GM20431 (cell line): ENCODE measurements around the gene PLA2G2D.

Source experiments
- in situ Hi-C: fragments of 300-500 bp; cut with MseI, MboI; formaldehyde crosslinking; loops from one replicate; pipeline ENCODE4 v1.15.0; 2020; ENCODE audit warnings: low sequenced_read_pairs; ENCODE audit not compliant: unreplicated experiment

PLA2G2D gene

DNA sequence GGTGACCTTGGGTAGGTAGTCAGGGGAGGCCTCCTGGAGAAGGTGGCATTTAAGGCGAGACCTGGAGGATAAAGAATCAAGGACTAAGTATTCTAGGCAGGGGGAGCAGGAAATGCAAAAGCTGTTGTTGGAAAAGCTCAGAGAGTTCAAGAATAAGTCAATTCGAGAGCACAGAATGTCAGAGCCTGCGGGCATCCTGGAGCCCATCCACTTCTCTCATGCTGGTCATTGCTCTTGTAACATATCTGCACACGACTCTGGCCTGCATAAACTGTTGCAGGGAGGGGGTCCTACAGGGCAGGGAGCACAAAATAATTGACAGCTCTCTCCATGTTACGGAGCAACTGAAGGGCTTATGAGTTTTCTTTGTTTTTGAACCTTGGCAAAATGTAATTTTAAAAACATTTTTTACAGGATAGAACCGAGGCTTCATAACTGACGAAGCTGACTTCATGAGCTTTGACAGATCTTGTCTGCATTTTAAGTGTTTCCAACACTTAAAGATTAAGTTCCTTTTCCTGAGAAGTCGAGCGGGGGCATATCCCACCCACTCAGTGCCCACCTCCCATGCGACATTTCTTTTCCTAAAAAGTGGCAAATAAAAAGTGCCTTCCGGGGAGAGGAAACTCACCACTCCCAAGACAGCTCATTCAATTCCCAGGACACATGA lies 45.1 kb downstream of the PLA2G2D start:
- in situ Hi-C loops = no loop called here

DNA sequence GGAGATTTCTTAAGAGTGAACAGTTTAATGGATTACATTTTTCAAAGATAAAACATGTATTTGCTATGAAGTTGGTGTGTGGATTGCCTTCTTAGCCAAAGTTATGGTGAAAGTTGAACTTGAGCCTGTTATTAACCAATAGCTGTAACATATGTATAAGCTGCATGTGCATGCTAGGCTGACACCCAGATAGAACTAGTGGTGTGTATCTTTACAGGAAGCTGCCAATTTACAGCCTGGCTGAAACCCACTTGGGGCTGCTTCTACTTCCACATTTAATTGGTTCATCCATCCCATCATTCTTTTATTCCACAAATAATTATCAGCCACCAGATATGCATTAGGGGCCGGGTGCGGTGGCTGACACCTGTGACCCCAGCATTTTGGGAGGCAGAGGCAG lies 46.1 kb downstream of the PLA2G2D start:
- in situ Hi-C loops = no loop called here

DNA sequence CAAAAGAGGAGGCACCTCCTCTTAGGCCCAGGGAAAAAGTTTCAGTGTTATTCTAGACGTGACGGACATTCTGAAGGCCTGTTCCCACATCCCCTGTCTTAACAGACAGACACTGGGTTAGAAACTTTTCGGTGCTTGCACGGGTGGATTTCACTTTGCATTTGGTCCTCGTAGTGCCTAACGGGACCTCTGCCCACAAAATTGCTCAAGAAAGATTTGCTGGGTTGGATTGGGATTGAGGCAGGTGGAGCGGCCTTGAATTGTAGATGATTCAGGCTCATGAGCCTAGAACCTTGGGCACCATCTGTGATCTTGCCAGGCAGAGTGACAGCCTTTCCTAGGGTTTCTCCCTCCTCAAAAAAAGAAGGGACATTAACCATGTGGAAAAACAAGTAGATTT lies 46.6 kb downstream of the PLA2G2D start:
- in situ Hi-C loops = no loop called here

DNA sequence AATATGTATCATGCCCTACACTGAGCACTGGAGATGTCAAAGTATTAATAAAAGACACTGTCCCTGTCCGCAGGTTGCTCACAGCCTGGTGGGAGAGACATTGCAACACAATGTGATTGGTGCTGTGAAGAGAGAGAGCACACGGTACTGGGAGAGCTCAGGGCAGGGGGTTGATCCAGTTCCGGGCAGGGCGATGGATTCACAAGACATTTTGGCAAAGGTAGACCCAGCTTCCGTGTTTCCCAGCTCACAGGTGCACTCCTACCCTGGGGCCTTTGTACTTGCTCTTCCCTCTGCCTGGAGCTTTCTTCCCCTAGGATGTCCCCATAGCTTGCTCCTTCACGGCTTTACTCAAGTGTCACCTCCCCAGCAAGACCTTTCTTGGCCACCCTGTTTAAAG lies 47.9 kb downstream of the PLA2G2D start:
- in situ Hi-C loops = no loop called here

DNA sequence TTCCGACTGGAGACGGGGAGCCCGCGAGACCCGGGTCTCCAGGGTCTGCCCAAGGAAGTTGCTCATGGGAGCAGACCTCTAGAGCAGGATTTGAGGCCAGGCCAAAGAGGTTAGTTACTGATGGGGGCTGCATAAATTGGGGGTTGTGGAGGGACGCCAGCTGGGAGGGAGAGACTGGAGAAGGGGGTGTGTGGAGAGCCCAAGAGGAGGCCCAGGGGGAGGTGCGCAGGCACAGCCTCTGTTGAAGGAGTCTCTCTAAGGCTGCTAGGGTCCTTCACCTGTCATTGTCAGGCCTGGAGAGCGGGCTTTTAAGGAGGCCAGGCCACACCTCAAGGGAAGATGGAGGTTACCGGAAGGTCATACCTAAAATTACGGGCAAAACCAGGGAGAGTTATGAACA lies 49.0 kb downstream of the PLA2G2D start:
- in situ Hi-C loops = no loop called here

DNA sequence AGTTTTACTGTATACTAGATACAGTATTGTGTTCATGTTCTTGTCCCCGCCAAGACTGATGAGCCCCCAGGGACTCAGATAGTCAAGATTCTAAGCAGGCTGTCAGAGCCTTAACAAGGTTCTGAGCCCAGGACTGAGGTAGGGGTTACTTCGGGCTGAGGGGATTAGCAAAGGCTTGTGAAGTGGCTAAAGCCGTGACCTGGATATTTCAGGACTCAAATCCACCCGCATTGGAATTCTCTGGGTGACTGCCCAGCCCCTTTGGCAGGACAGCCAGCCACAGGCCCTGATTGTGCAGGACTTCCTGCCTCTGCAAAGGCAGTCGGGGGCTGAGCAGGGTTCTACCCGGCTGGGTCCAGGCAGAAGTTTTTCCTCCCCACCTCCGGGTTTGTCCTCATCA lies 49.5 kb downstream of the PLA2G2D start, which contains the start of gene PLA2G5:
Gene PLA2G5 (plus strand): TSS at position 321 of the 400 bp plus-strand sequence. CDS start 14,637 bp downstream, outside the sequence.
- in situ Hi-C loops = no loop called here

DNA sequence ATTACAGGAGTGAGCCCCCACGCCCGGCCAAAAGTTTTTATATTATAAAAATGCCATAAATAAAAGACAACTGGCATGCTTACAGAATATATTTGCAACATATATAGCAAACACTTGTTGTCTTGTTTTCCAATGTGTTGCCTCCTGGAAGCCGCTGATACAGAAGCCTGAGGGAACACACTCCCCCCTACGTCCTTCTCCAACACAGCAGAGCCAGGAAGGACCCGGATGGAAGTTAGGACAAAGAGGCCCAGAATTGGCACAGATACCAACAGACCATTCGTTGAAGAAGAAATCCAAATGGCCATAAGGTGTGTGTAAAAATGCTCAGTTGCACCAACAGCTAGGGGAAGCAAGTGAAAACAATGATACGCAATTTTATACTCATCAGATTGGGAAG lies 50.6 kb downstream of the PLA2G2D start:
- in situ Hi-C loops = no loop called here

DNA sequence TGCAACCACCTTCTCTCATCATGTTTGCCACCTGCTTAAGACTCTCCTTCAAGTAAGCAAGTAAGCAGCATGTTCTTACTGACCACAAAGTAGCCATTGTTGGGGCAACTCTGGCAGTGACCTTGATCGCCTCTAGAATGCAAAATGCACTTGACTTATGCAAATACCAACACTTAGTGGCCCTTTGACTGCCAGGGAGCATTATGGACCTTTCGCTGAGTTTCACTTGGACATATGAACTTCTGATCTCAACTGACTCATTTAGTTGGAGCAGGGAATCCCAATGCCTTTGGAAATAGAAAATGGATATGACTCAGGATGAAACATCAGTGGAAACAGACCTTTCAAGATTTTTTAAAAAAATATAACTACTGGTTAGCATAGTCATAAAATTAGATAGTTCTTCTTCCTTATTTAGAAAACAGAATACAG lies 55.5 kb downstream of the PLA2G2D start:
- in situ Hi-C loops = no loop called here
